ENCODE data around the gene TMEM132C. TPM values are rescaled to one million over a fixed set of nuclear protein-coding genes. Genes with fewer than 3 reads are reported as not detected.
"Not testable (repeated sequence)": the region's sequence is repeated elsewhere in the genome, so short reads cannot be mapped to it uniquely, and the experiment has no call there.

Gene TMEM132C
- total RNA-seq, 1 donor from 2014 or later: 3.9 TPM

DNA sequence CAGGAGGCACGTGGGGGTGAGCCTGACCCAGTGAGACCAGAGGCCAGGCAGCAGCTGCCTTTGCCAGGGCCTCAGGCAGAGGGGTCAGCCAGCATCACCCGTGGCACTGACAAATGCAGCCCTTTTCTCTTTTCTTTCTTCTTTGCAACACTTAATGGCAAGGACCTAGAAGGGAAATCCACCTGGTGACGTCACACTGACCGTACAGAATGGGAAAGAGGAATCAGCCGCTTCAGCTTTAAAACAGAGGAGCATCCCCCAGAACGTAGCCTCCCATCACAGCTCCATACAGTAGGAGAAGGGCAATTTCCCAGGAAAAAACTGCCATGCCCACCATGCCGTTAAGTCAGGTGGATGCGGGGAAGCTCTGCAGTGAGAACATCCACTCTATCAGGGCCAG lies 328.6 kb downstream of the TMEM132C start:
- Histone ChIP-seq H3F3A (ENCODE audit: low read depth) (no peaks in the 10 kb centered on the region), H3K4me2 (peak overlapping the region; percentile 27), H3K27ac (no peak overlapping the region), H3K79me2 (ENCODE audit: low read depth) (no peaks in the 10 kb centered on the region), H3K9ac (no peak overlapping the region), H3K36me3 (no peaks in the 10 kb centered on the region), H3K9me3 (ENCODE audit: low read depth) (no peaks in the 10 kb centered on the region), H3K4me3 (no peak overlapping the region), H4K20me1 (ENCODE audit: low read depth) (no peaks in the 10 kb centered on the region), H2AFZ (replicated peaks) (no peak overlapping the region), H3K4me1 (peaks cover 16% of the 10 kb centered on the region), H3K27me3 (no peaks in the 10 kb centered on the region)
- no peak overlapping the region for H3K4me3 Mint-ChIP-seq
- TF ChIP-seq EZH2 (IDR thresholded peaks at IDR 0.05): no peak
- TF ChIP-seq, protein P1, sequence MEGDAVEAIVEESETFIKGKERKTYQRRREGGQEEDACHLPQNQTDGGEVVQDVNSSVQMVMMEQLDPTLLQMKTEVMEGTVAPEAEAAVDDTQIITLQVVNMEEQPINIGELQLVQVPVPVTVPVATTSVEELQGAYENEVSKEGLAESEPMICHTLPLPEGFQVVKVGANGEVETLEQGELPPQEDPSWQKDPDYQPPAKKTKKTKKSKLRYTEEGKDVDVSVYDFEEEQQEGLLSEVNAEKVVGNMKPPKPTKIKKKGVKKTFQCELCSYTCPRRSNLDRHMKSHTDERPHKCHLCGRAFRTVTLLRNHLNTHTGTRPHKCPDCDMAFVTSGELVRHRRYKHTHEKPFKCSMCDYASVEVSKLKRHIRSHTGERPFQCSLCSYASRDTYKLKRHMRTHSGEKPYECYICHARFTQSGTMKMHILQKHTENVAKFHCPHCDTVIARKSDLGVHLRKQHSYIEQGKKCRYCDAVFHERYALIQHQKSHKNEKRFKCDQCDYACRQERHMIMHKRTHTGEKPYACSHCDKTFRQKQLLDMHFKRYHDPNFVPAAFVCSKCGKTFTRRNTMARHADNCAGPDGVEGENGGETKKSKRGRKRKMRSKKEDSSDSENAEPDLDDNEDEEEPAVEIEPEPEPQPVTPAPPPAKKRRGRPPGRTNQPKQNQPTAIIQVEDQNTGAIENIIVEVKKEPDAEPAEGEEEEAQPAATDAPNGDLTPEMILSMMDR (IDR thresholded peaks at IDR 0.05): no peak
- no peak for TF ChIP-seq EZH2phosphoT487 (IDR thresholded peaks at IDR 0.05)
- H3K4me1 Mint-ChIP-seq: peaks cover 35% of the 10 kb centered on the region
- H3K27ac Mint-ChIP-seq: peak overlapping the region; percentile 37
- H3K27me3 Mint-ChIP-seq (ENCODE audit: insufficient read depth, low read depth): peaks cover 4% of the 10 kb centered on the region
- H3K9me3 Mint-ChIP-seq: peaks cover 3% of the 10 kb centered on the region
- H3K36me3 Mint-ChIP-seq: peaks cover 32% of the 10 kb centered on the region
- no peak for DNase-seq (ENCODE audit: low spot score)

GRCh38 chr12:128600886-128601285 lies 333.9 kb downstream of the TMEM132C start:
- Mint-ChIP-seq H3K36me3 (peaks cover 36% of the 10 kb centered on the region), H3K27ac (no peak overlapping the region), H3K27me3 (ENCODE audit: insufficient read depth, low read depth) (peaks cover 2% of the 10 kb centered on the region), H3K9me3 (peaks cover 3% of the 10 kb centered on the region), H3K4me1 (peaks cover 6% of the 10 kb centered on the region), H3K4me3 (no peak overlapping the region)
- Histone ChIP-seq H4K20me1 (ENCODE audit: low read depth) (no peaks in the 10 kb centered on the region), H3K4me3 (no peak overlapping the region), H3K27me3 (no peaks in the 10 kb centered on the region), H3K9ac (no peak overlapping the region), H3K4me1 (no peaks in the 10 kb centered on the region), H3K27ac (no peak overlapping the region), H3K4me2 (no peak overlapping the region), H2AFZ (replicated peaks) (no peak overlapping the region), H3K9me3 (ENCODE audit: low read depth) (no peaks in the 10 kb centered on the region), H3F3A (ENCODE audit: low read depth) (no peaks in the 10 kb centered on the region), H3K36me3 (no peaks in the 10 kb centered on the region), H3K79me2 (ENCODE audit: low read depth) (no peaks in the 10 kb centered on the region)
- TF ChIP-seq EZH2 (IDR thresholded peaks at IDR 0.05): no peak
- DNase-seq (ENCODE audit: low spot score): no peak

GRCh38 chr12:128603573-128604115 lies 336.7 kb downstream of the TMEM132C start:
- Histone ChIP-seq H3K27ac (no peak overlapping the region), H4K20me1 (ENCODE audit: low read depth) (peaks cover 6% of the 10 kb centered on the region), H3K79me2 (ENCODE audit: low read depth) (no peaks in the 10 kb centered on the region), H3K4me3 (no peak overlapping the region), H3K9ac (no peak overlapping the region), H3K9me3 (ENCODE audit: low read depth) (no peaks in the 10 kb centered on the region), H3K36me3 (no peaks in the 10 kb centered on the region), H3K4me2 (no peak overlapping the region), H3K4me1 (no peaks in the 10 kb centered on the region), H2AFZ (replicated peaks) (no peak overlapping the region), H3F3A (ENCODE audit: low read depth) (no peaks in the 10 kb centered on the region), H3K27me3 (no peaks in the 10 kb centered on the region)
- Mint-ChIP-seq H3K4me1 (peaks cover 20% of the 10 kb centered on the region), H3K36me3 (peaks cover 24% of the 10 kb centered on the region), H3K9me3 (no peaks in the 10 kb centered on the region), H3K27ac (no peak overlapping the region), H3K27me3 (ENCODE audit: insufficient read depth, low read depth) (no peaks in the 10 kb centered on the region), H3K4me3 (no peak overlapping the region)
- TF ChIP-seq, protein P1 (IDR thresholded peaks at IDR 0.05): no peak
- TF ChIP-seq EZH2 (IDR thresholded peaks at IDR 0.05) (no peak), EZH2phosphoT487 (IDR thresholded peaks at IDR 0.05) (no peak)
- no peak for DNase-seq (ENCODE audit: low spot score)

GRCh38 chr12:128604219-128604618 lies 337.2 kb downstream of the TMEM132C start:
- H3K4me2 ChIP-seq; H3K9ac ChIP-seq; H3K4me3 ChIP-seq; H3K27ac ChIP-seq; DNase-seq (ENCODE audit: low spot score); H4K20me1 ChIP-seq (ENCODE audit: low read depth); H3K36me3 ChIP-seq; H3K27me3 Mint-ChIP-seq (ENCODE audit: insufficient read depth, low read depth); H3K79me2 ChIP-seq (ENCODE audit: low read depth); H3K27ac Mint-ChIP-seq; H3K9me3 ChIP-seq (ENCODE audit: low read depth); H2AFZ ChIP-seq (replicated peaks); H3K4me3 Mint-ChIP-seq; H3K4me1 ChIP-seq; H3F3A ChIP-seq (ENCODE audit: low read depth); H3K9me3 Mint-ChIP-seq; H3K27me3 ChIP-seq: not testable (repeated sequence)
- Mint-ChIP-seq H3K36me3 (peaks cover 20% of the 10 kb centered on the region), H3K4me1 (peaks cover 21% of the 10 kb centered on the region)
